Activated T-cell treated with anti-CD3 and anti-CD28 coated beads for 4 hours (primary cell): ENCODE results near the gene SEPTIN8.
"Not testable (repeated sequence)": the region's sequence is repeated elsewhere in the genome, so short reads cannot be mapped to it uniquely, and the experiment has no call there.

ENCODE experiments used
- DNase-seq: peaks from one replicate; pipeline ENCODE4 v3.0.0-alpha.2; 2020

Gene SEPTIN8

GRCh38 chr5:132812123-132812765 is 35.2 kb upstream of the SEPTIN8 start:
- DNase-seq = no peak

GRCh38 chr5:132810605-132811004 is 33.6 kb upstream of the SEPTIN8 start:
- no peak for DNase-seq

GRCh38 chr5:132808866-132809265 is 31.8 kb upstream of the SEPTIN8 start:
- DNase-seq = no peak

GRCh38 chr5:132808448-132808847 is 31.4 kb upstream of the SEPTIN8 start:
- DNase-seq = no peak

- DNase-seq = no peak
These were observed 30.3 kb upstream of the SEPTIN8 start for GRCh38 chr5:132807163-132807838.

- not testable (repeated sequence) for DNase-seq
These were observed 29.7 kb upstream of the SEPTIN8 start for GRCh38 chr5:132806804-132807162.

GRCh38 chr5:132805872-132806271 is 28.8 kb upstream of the SEPTIN8 start:
- not testable (repeated sequence) for DNase-seq

- not testable (repeated sequence) for DNase-seq
These were observed 27.2 kb upstream of the SEPTIN8 start for GRCh38 chr5:132804219-132804618.

GRCh38 chr5:132802685-132803066 is 25.6 kb upstream of the SEPTIN8 start:
- not testable (repeated sequence) for DNase-seq

GRCh38 chr5:132802044-132802684 is 25.1 kb upstream of the SEPTIN8 start:
- DNase-seq = no peak

GRCh38 chr5:132800545-132800944 is 23.5 kb upstream of the SEPTIN8 start:
- no peak for DNase-seq

- no peak for DNase-seq
These were observed 22.4 kb upstream of the SEPTIN8 start for GRCh38 chr5:132799392-132799791.

GRCh38 chr5:132797651-132798050 is 20.6 kb upstream of the SEPTIN8 start:
- no peak for DNase-seq

- no peak for DNase-seq
These were observed 14.0 kb upstream of the SEPTIN8 start for GRCh38 chr5:132791026-132791425.

- no peak for DNase-seq
These were observed 13.3 kb upstream of the SEPTIN8 start for GRCh38 chr5:132790201-132790865.

GRCh38 chr5:132788990-132789886 is 12.2 kb upstream of the SEPTIN8 start:
- DNase-seq = no peak

GRCh38 chr5:132788508-132788907 is 11.5 kb upstream of the SEPTIN8 start:
- no peak for DNase-seq

GRCh38 chr5:132787076-132787475 is 10.0 kb upstream of the SEPTIN8 start:
- DNase-seq = no peak

GRCh38 chr5:132785864-132786263 is 8.8 kb upstream of the SEPTIN8 start:
- DNase-seq = no peak

- no peak for DNase-seq
These were observed 8.3 kb upstream of the SEPTIN8 start for GRCh38 chr5:132785365-132785764.

GRCh38 chr5:132782101-132782500 is 5.1 kb upstream of the SEPTIN8 start:
- DNase-seq = no peak

GRCh38 chr5:132781029-132781428 is 4.0 kb upstream of the SEPTIN8 start:
- DNase-seq = no peak

- DNase-seq = no peak
These were observed 3.5 kb upstream of the SEPTIN8 start for GRCh38 chr5:132780577-132780976.
